AG10803 (cell line): ENCODE results near the gene CX3CR1.
"Not testable (repeated sequence)": the region's sequence is repeated elsewhere in the genome, so short reads cannot be mapped to it uniquely, and the experiment has no call there.

Source experiments
- DNase-seq: peaks from one replicate; pipeline ENCODE4 v3.0.0; 2010; ENCODE audit warnings: low read depth
- H3K4me3 ChIP-seq: 2 replicates; pipeline ENCODE4 v1.5.1; 2011; ENCODE audit warnings: mild to moderate bottlenecking, low read length, control low read depth
- CTCF ChIP-seq: conservative IDR thresholded peaks from 2 replicates; pipeline ENCODE4 v1.5.1; 2011; ENCODE audit warnings: mild to moderate bottlenecking, low read length, control low read depth, inconsistent platforms

CX3CR1 gene

GRCh38 chr3:39322936-39323335 is 43.1 kb upstream of the CX3CR1 start:
- no peak for TF ChIP-seq CTCF
- DNase-seq = no peak
- H3K4me3 ChIP-seq = no peak overlapping the region

DNA sequence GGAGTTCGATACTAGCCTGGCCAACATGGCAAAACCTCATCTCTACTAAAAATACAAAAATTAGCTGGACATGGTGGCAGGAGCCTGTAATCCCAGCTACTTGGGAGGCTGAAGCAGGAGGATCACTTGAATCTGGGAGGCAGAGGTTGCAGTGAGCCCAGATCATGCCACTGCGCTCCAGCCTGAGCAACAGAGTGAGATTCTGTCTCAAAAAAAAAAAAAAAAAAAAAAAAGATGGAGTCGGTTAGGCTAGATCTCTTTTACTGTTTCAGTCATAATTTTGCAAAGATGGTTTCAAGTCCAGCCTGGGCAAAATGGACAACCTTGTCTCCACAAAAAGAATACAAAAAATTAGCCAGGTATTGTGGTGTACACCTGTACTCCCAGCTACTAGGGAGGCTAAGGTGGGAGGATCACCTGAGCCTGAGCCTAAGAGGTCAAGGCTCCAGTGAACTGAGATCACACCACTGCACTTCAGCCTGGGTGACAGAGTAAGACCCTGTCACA is 42.4 kb upstream of the CX3CR1 start:
- DNase-seq, H3K4me3 ChIP-seq: not testable (repeated sequence)

DNA sequence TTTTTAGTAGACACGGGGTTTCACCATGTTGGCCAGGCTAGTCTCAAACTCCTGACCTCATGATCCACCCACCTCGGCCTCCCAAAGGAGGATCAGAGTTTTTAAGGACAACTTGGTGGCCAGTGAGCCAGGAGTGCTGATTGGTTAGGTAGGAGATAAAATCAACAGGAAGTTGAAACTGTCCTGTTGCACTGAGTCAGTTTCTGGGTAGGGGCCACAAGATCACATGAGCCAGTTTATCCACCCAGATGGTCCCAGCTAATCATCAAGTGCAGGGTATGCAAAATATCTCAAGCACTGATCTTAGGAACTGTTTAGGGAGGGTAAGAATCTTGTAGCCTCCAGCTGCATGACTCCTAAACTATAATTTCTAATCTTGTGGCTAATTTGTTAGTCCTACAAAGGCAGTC is 41.7 kb upstream of the CX3CR1 start:
- DNase-seq, H3K4me3 ChIP-seq: not testable (repeated sequence)

- H3K4me3 ChIP-seq = no peak overlapping the region
- no peak for TF ChIP-seq CTCF
- DNase-seq = no peak
Observed at GRCh38 chr3:39319249-39319648, 39.4 kb upstream of the CX3CR1 start.

DNA sequence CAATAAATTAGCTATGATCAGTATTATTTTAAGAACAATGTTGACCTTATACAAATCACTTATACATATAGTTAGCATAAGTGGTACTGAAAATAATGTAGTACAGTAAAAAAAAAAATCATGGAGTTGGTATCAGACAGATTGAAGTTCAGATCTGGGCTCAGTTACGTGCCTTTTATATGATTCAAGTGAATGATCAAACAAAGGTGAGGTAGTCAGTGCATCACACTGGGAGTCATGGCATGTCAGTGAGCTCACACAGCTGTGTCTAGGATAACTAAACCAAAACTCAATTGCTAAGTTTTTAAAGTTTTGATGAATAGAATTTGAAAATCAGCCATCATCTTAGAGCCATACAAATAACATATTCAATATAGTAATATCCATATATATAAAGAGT is 38.5 kb upstream of the CX3CR1 start:
- no peak for TF ChIP-seq CTCF
- H3K4me3 ChIP-seq = no peak overlapping the region
- DNase-seq = no peak

DNA sequence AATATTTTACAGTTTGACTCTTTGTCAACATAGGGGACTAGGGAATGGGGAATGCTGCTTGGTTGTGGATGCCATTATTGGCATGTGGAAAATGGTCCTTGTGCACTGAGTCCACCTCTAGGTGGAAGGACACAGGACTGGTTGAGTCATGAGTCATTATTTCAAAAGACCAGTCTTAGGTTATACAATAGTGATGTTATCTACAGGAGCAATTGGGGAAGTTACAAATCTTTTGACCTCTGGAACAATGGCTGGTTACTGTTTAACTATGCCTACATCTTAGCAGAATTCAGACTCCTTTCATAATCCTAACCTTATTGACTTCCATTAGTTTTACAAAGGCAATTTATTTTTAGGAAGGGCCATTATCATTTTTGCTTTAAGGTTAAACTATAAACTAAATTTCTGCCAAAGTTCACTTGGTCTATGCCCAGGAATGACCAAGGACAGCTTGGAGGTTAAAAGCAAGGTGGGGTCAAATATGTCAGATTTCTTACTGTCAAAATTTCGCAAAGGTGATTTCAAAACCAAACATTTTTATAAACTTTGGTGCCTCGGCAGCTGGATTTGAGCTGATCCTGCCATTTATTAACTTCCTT is 37.8 kb upstream of the CX3CR1 start:
- H3K4me3 ChIP-seq = no peak overlapping the region
- DNase-seq = no peak
- no peak for TF ChIP-seq CTCF

- no peak for DNase-seq
- TF ChIP-seq CTCF = no peak
- H3K4me3 ChIP-seq = no peak overlapping the region
Observed at GRCh38 chr3:39315420-39315819, 35.6 kb upstream of the CX3CR1 start.

GRCh38 chr3:39313289-39313688 is 33.5 kb upstream of the CX3CR1 start:
- no peak for TF ChIP-seq CTCF
- H3K4me3 ChIP-seq = no peak overlapping the region
- DNase-seq = no peak
